GM10248 (cell line): ENCODE data around the gene SMOC1.

ENCODE experiments used
- CTCF ChIA-PET: fragments of 300-600 bp; sonication (Branson Sonifier 250); formaldehyde crosslinking; extraction: SDS; loops from one replicate; lab custom pipeline; 2021; ENCODE audit warnings: antibody characterized with exemption; lab: Yijun Ruan, JAX
- POLR2A ChIA-PET: fragments of 350-650 bp; sonication (Branson Sonifier 250); formaldehyde crosslinking; extraction: SDS; loops from one replicate; lab custom pipeline; 2020; ENCODE audit warnings: antibody characterized with exemption; lab: Yijun Ruan, JAX
- DNase-seq: peaks from one replicate; pipeline ENCODE4 v3.0.0; 2012; ENCODE audit errors: extremely low spot score
- TF ChIP-seq, protein P1 (sequence below): IDR thresholded peaks from 2 replicates; pipeline ENCODE4 v1.5.1; 2012; ENCODE audit warnings: mild to moderate bottlenecking, low read depth; ENCODE audit errors: extremely low read depth, missing control alignments, control extremely low read depth

SMOC1 gene

GRCh38 chr14:69960296-69960695, 81.1 kb downstream of the SMOC1 start:
- TF ChIP-seq, protein P1, sequence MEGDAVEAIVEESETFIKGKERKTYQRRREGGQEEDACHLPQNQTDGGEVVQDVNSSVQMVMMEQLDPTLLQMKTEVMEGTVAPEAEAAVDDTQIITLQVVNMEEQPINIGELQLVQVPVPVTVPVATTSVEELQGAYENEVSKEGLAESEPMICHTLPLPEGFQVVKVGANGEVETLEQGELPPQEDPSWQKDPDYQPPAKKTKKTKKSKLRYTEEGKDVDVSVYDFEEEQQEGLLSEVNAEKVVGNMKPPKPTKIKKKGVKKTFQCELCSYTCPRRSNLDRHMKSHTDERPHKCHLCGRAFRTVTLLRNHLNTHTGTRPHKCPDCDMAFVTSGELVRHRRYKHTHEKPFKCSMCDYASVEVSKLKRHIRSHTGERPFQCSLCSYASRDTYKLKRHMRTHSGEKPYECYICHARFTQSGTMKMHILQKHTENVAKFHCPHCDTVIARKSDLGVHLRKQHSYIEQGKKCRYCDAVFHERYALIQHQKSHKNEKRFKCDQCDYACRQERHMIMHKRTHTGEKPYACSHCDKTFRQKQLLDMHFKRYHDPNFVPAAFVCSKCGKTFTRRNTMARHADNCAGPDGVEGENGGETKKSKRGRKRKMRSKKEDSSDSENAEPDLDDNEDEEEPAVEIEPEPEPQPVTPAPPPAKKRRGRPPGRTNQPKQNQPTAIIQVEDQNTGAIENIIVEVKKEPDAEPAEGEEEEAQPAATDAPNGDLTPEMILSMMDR, result no peak
- ChIA-PET CTCF (interaction anchor here (2.2 kb wide), 1 partner anchor 54 kb away, joined by 5 read pairs; no protein-coding TSS in a partner anchor), POLR2A (no interaction called here)
- no peak for DNase-seq

DNA sequence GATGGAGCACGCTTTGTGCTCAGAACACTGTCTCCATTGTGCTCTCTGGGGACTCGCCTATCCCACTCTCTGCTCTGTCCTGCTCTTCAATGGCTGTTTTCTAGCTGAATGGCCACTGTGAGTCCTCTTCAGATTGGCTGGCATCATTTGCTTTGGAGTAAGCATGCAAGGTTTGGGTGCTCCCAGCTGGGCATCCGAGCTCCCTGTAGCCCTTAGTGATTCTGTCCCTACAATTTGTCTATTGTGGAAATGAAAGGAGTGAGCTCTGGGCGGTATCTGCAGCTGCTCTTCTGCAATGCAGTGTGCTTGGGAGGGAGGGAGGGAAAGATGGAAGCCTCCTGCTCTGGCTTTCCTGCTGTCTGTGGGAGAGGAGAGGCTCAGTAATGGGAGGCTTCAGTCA, 84.8 kb downstream of the SMOC1 start:
- POLR2A ChIA-PET, result no interaction called here
- CTCF ChIA-PET, result no interaction called here
- TF ChIP-seq, protein P1, result no peak
- no peak for DNase-seq

DNA sequence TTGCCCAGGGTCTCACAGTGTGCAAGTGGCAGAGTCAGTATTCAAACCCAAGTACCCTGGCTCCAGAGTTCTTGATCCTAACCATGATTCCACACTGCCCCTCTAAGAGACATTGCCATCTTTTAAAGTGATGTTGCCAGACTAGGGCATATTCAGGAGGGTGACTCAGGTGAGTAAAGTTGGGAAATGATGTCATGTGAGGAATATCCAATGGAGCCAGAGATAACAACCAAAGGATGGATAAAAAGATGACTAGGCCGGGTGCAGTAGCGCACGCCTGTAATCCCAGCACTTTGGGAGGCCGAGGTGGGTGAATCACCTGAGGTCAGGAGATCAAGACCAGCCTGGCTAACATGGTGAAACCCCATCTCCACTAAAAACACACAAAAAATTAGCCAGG, 85.6 kb downstream of the SMOC1 start:
- POLR2A ChIA-PET, result no interaction called here
- CTCF ChIA-PET, result no interaction called here
- DNase-seq, result no peak
- TF ChIP-seq, protein P1, result no peak

DNA sequence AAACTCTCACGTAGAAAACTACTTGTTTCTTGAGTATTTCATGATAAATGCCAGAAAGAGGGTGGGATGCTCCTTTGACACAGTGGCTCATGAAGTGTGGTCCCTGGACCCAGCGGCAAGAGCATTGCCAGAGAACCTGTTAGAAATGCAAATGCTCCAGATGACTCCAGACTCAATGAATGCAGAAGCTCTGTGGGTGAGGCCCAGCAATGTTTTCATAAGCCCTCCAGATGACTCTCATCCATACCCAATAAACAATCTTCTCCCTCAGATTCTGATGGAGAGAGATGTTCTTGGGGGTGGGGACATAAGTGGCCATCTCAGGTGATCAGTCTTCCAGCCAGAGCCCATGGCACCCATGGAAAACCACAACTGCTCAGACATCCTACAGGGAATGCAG, 88.9 kb downstream of the SMOC1 start:
- DNase-seq, result no peak
- POLR2A ChIA-PET, result no interaction called here
- TF ChIP-seq, protein P1, result no peak
- CTCF ChIA-PET, result interaction anchor here (1.3 to 1.4 kb wide), 3 partner anchors 9 to 123 kb away, joined by 4 to 7 read pairs (median 4); no protein-coding TSS in a partner anchor

- TF ChIP-seq, protein P1, result no peak
- ChIA-PET CTCF (interaction anchor here (1.4 kb wide), 2 partner anchors 10 to 123 kb away, joined by 4 to 7 read pairs; no protein-coding TSS in a partner anchor), POLR2A (no interaction called here)
- no peak for DNase-seq
Measured at GRCh38 chr14:69968681-69969080, 89.5 kb downstream of the SMOC1 start.

DNA sequence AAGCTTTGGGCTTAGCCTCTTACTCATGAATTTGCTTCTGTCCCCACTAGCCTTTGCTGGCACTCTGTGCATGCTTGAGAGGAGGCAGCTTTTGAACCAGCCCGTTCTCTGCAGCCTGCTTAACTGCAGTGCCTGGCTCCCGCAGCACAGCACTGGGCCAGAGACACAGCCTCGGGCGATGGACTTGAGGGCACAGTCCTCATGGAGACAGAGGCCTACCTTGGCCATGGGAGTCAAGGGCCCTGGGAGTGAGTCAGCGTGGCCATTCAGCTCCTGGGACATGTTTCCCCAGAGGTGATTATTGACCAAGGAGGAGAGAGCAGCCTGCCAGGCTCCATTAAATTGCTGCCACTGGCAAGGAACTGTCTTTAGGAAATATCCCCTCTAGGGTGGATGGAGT, 93.5 kb downstream of the SMOC1 start:
- ChIA-PET POLR2A (no interaction called here), CTCF (interaction anchor here (1.1 to 1.8 kb wide), 3 partner anchors 10 to 55 kb away, joined by 3 to 11 read pairs (median 3); no protein-coding TSS in a partner anchor)
- no peak for DNase-seq
- TF ChIP-seq, protein P1, result no peak

DNA sequence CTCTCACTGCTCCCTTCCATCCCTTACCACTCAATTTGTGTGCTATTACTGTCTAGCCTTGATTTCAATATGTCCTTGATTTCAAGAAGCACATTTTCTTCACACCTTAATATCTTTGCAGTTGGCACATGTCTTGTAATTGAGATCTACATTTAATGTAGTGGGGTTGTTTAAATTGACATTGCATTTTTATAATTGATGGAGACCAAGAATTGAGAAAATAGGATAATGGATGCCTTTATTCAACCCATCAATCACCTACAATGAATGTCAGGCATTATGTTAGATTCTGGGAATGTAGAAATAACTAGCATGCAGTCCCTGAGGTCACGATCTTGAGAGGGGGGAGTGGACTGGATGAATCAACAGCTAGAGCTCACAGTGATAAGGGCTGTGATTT, 94.6 kb downstream of the SMOC1 start:
- POLR2A ChIA-PET, result no interaction called here
- CTCF ChIA-PET, result interaction anchor here (1.2 to 1.5 kb wide), 2 partner anchors 28 to 54 kb away, joined by 3 to 4 read pairs; no protein-coding TSS in a partner anchor

More for the DNA sequence above, 94.6 kb downstream of the SMOC1 start:
- DNase-seq, result no peak
- TF ChIP-seq, protein P1, result no peak
